GM12872 (cell line): ENCODE data around the gene STIM2.
A peak's percentile ranks its signal among the peaks of the same experiment; 100 is the strongest.

Experiments used
- CTCF ChIP-seq: IDR thresholded peaks from 3 replicates; pipeline ENCODE4 v1.5.1; 2011; ENCODE audit warnings: low read depth, mild to moderate bottlenecking, low read length, moderate library complexity; ENCODE audit not compliant: insufficient read depth

The STIM2 gene

GRCh38 chr4:27024805-27025204, 164.2 kb downstream of the STIM2 start:
- TF ChIP-seq CTCF, result no peak

- TF ChIP-seq CTCF, result no peak
Observed at GRCh38 chr4:27027428-27027827, 166.8 kb downstream of the STIM2 start.

- TF ChIP-seq CTCF, result no peak
Observed at GRCh38 chr4:27040356-27040755, 179.7 kb downstream of the STIM2 start.

GRCh38 chr4:27042411-27042810, 181.8 kb downstream of the STIM2 start:
- TF ChIP-seq CTCF, result no peak

- TF ChIP-seq CTCF, result no peak
Observed at GRCh38 chr4:27043200-27043599, 182.6 kb downstream of the STIM2 start.

GRCh38 chr4:27046851-27047250, 186.2 kb downstream of the STIM2 start:
- TF ChIP-seq CTCF, result no peak

GRCh38 chr4:27048429-27049238, 188.0 kb downstream of the STIM2 start:
- TF ChIP-seq CTCF, result peak; percentile 51
